Endodermal cell (in vitro differentiated cells): ENCODE data around the gene CD244. TPM values are rescaled to one million over a fixed set of nuclear protein-coding genes. Genes with fewer than 3 reads are reported as not detected.

Source experiments
- DNase-seq: peaks from one replicate; pipeline ENCODE4 v3.0.0-alpha.2; 2017
- H3K27ac ChIP-seq: 2 replicates; pipeline ENCODE4 v1.5.1; 2013; ENCODE audit warnings: mild to moderate bottlenecking, low read depth, low read length, moderate library complexity
- H3K27me3 ChIP-seq: 2 replicates; pipeline ENCODE4 v1.6.1; 2013; ENCODE audit warnings: mild to moderate bottlenecking, low read length, moderate library complexity; ENCODE audit not compliant: insufficient read depth, control insufficient read depth, poor library complexity, severe bottlenecking
- H3K36me3 ChIP-seq: 2 replicates; pipeline ENCODE4 v1.7.0; 2013; ENCODE audit warnings: mild to moderate bottlenecking, low read length, moderate library complexity; ENCODE audit not compliant: control insufficient read depth, insufficient read depth
- H3K4me1 ChIP-seq: one replicate; pipeline ENCODE4 v1.7.0; 2013; ENCODE audit warnings: low read length; ENCODE audit not compliant: control insufficient read depth, insufficient read depth
- H3K4me3 ChIP-seq: 2 replicates; pipeline ENCODE4 v1.5.1; 2013; ENCODE audit warnings: mild to moderate bottlenecking, low read length, moderate library complexity
- H3K9ac ChIP-seq: 2 replicates; pipeline ENCODE4 v1.6.1; 2013; ENCODE audit warnings: mild to moderate bottlenecking, low read length, moderate library complexity; ENCODE audit not compliant: poor library complexity, severe bottlenecking; ENCODE audit errors: extremely low read depth
- H3K9me3 ChIP-seq: 2 replicates; pipeline ENCODE4 v1.6.1; 2013; ENCODE audit warnings: mild to moderate bottlenecking, low read length, moderate library complexity; ENCODE audit not compliant: control insufficient read depth
- H3K27ac Mint-ChIP-seq: 2 replicates; pipeline ENCODE4 v1.8.0; 2020; ENCODE audit warnings: mixed read lengths
- H3K27me3 Mint-ChIP-seq: 2 replicates; pipeline ENCODE4 v1.8.0; 2021; ENCODE audit warnings: mild to moderate bottlenecking, mixed read lengths; ENCODE audit not compliant: insufficient read depth
- H3K36me3 Mint-ChIP-seq: 2 replicates; pipeline ENCODE4 v1.8.0; 2020; ENCODE audit warnings: low read depth, mixed read lengths
- H3K4me1 Mint-ChIP-seq: 2 replicates; pipeline ENCODE4 v1.8.0; 2020; ENCODE audit warnings: mixed read lengths
- H3K4me3 Mint-ChIP-seq: 2 replicates; pipeline ENCODE4 v1.8.0; 2020; ENCODE audit warnings: mild to moderate bottlenecking, moderate library complexity, mixed read lengths
- H3K9me3 Mint-ChIP-seq: 2 replicates; pipeline ENCODE4 v1.8.0; 2020; ENCODE audit warnings: mild to moderate bottlenecking, mixed read lengths
- WGBS, 2 experiments: methylation state at CpG; one replicate each; pipeline versions ENCODE4 v1.1.5 to v1.1.7; 2013; ENCODE audit warnings: missing lambda C conversion rate in 2 of 2, mixed read lengths in 1 of 2; ENCODE audit not compliant: insufficient coverage in 1 of 2, insufficient read length in 1 of 2; 5-methylcytosine and 5-hydroxymethylcytosine counted together
- total RNA-seq, 2 donors: library from RNA; stranded (reverse); fragmentation: NEBNext Ultra II Directional in 1 of 2; extraction: Animal tissue kit (Norgen Biotek cat#: 25700) in 1 of 2; gene quantifications; 2 replicates in 1 of 2; 3 replicates in 1 of 2; pipeline ENCODE4 v1.2.1, GENCODE V29; 2021
- TF ChIP-seq, protein P1 (sequence below): fragments of 200-600 bp; sonication (generic); conservative IDR thresholded peaks from 2 replicates; pipeline ENCODE4 v1.5.0; 2021; ENCODE audit warnings: antibody characterized with exemption, mild to moderate bottlenecking

CD244 gene
- total RNA-seq, 2 donors from 2014 or later, result 0.31 TPM; not detected in 1

DNA sequence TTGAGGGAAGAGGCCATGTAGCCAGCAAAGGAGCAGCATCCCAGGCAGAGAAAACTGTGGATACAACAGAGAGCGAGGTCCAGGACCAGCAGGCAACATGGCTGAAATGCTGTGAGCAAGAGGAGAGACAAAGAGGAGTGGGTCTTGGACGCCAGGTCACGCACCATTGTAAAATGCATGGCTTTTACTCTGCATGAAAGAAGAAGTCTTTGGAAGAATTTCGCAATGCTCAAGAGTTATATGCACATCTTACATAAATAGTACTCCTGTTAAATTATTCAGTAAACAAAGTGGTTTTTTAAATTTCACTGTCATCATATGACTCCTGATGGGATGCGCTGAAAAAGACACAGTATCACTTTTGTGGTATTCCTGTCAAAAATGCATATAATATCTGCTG lies 3.5 kb downstream of the CD244 start:
- Histone ChIP-seq H3K9me3 (no peaks in the 10 kb centered on the region), H3K4me1 (no peaks in the 10 kb centered on the region), H3K36me3 (no peaks in the 10 kb centered on the region), H3K9ac (no peak overlapping the region), H3K4me3 (no peak overlapping the region), H3K27ac (no peak overlapping the region), H3K27me3 (no peaks in the 10 kb centered on the region)
- WGBS, 2 experiments, result 85 to 89% methylated on average over 4 to 5 of the region's 5 CpGs
- H3K27ac Mint-ChIP-seq, result no peak overlapping the region
- no peaks in the 10 kb centered on the region for H3K27me3 Mint-ChIP-seq
- H3K36me3 Mint-ChIP-seq, result no peaks in the 10 kb centered on the region
- no peaks in the 10 kb centered on the region for H3K9me3 Mint-ChIP-seq
- DNase-seq, result no peak
- no peak overlapping the region for H3K4me3 Mint-ChIP-seq
- H3K4me1 Mint-ChIP-seq, result peaks cover 20% of the 10 kb centered on the region
- TF ChIP-seq, protein P1, sequence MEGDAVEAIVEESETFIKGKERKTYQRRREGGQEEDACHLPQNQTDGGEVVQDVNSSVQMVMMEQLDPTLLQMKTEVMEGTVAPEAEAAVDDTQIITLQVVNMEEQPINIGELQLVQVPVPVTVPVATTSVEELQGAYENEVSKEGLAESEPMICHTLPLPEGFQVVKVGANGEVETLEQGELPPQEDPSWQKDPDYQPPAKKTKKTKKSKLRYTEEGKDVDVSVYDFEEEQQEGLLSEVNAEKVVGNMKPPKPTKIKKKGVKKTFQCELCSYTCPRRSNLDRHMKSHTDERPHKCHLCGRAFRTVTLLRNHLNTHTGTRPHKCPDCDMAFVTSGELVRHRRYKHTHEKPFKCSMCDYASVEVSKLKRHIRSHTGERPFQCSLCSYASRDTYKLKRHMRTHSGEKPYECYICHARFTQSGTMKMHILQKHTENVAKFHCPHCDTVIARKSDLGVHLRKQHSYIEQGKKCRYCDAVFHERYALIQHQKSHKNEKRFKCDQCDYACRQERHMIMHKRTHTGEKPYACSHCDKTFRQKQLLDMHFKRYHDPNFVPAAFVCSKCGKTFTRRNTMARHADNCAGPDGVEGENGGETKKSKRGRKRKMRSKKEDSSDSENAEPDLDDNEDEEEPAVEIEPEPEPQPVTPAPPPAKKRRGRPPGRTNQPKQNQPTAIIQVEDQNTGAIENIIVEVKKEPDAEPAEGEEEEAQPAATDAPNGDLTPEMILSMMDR, result no peak

DNA sequence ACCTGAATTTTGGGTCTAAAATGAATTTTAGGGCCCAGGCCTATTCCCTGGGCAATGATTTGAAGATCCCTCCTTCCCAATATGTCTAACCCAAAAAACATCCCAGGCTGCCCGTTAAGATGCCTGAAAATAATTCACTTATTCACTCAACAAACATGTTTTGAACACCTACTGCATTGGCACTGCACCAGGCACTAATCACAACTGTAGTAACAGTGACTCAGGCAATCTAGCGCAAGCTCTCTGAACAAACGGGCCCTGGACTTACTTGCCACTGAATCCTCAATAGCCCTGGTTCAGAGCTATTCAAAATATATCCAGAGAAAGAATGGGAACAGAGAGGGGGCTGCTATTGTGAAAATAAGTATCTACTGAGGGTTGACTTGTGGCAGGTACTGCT lies 4.2 kb downstream of the CD244 start:
- H3K4me1 Mint-ChIP-seq, result peaks cover 14% of the 10 kb centered on the region

DNA sequence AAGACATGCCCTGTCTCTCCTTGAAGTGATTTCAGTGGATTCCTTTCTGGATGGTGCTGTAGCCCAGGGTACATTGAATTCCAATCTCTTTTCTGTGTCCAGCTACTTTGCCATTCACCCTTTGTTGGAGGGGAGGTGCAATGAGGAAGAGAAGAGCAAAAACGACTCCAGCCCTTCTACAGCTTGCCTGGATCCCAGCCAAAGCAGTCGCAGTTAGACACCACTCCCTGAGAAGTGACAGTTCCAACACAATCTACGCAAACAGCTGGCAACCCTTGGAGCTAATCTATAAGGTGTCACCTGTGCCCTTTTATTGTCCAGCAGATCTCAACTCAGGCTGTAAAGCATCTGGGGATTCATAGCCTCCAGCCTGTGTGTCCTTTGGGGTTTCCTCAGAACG lies 4.6 kb downstream of the CD244 start:
- H3K4me1 Mint-ChIP-seq, result peaks cover 12% of the 10 kb centered on the region
- no peak for DNase-seq
- H3K27ac ChIP-seq, result no peak overlapping the region
- H3K27me3 ChIP-seq, result no peaks in the 10 kb centered on the region
- TF ChIP-seq, protein P1, result no peak
- H3K4me3 ChIP-seq, result no peak overlapping the region
- 43 to 45% methylated on average over 4 of the region's 4 CpGs for WGBS, 2 experiments
- no peaks in the 10 kb centered on the region for H3K4me1 ChIP-seq
- no peaks in the 10 kb centered on the region for H3K36me3 Mint-ChIP-seq
- no peaks in the 10 kb centered on the region for H3K9me3 Mint-ChIP-seq
- H3K27ac Mint-ChIP-seq, result no peak overlapping the region
- no peak overlapping the region for H3K9ac ChIP-seq
- no peaks in the 10 kb centered on the region for H3K9me3 ChIP-seq
- H3K4me3 Mint-ChIP-seq, result no peak overlapping the region
- no peaks in the 10 kb centered on the region for H3K36me3 ChIP-seq
- no peaks in the 10 kb centered on the region for H3K27me3 Mint-ChIP-seq

More for the DNA sequence above, 4.2 kb downstream of the CD244 start:
- Histone ChIP-seq H3K9me3 (no peaks in the 10 kb centered on the region), H3K36me3 (no peaks in the 10 kb centered on the region), H3K4me3 (no peak overlapping the region), H3K27me3 (no peaks in the 10 kb centered on the region), H3K4me1 (no peaks in the 10 kb centered on the region), H3K9ac (no peak overlapping the region), H3K27ac (no peak overlapping the region)
- H3K27ac Mint-ChIP-seq, result no peak overlapping the region
- H3K4me3 Mint-ChIP-seq, result no peak overlapping the region
- TF ChIP-seq, protein P1, result no peak
- WGBS, 2 experiments, result 97 to 98% methylated on average over 3 of the region's 3 CpGs
- H3K36me3 Mint-ChIP-seq, result no peaks in the 10 kb centered on the region
- DNase-seq, result no peak
- no peaks in the 10 kb centered on the region for H3K9me3 Mint-ChIP-seq
- no peaks in the 10 kb centered on the region for H3K27me3 Mint-ChIP-seq
